Omental fat pad (tissue), 4 donors: Measurements from ENCODE around the gene CPA2. TPM values are rescaled to one million over a fixed set of nuclear protein-coding genes. Genes with fewer than 3 reads are reported as not detected.
A peak's percentile ranks its signal among the peaks of the same experiment; 100 is the strongest.

Experiments
- ATAC-seq: fragments of 150-250 bp; one replicate; pipeline ENCODE4 v1.9.1; 2016; ENCODE audit warnings: mild to moderate bottlenecking, moderate library complexity; ENCODE audit not compliant: low FRiP score
- DNase-seq: peaks from one replicate; pipeline ENCODE4 v3.0.0-alpha.2; 2019; ENCODE audit warnings: low spot score
- CTCF ChIP-seq, 3 donors: fragments of 450-650 bp; IDR thresholded peaks; one replicate each; pipeline ENCODE4 v1.5.1; 2016 to 2017; ENCODE audit warnings: antibody characterized with exemption in 3 of 3, mild to moderate bottlenecking in 3 of 3, moderate library complexity in 2 of 3
- total RNA-seq, 4 donors: library from RNA; depleted of rRNA; stranded (reverse); fragments of >200 nt; gene quantifications; one replicate each; pipeline ENCODE4 v1.1.0, GENCODE V29; 2016

Gene CPA2
- total RNA-seq, 4 donors from 2014 or later = 0.88 TPM; not detected in 3

DNA sequence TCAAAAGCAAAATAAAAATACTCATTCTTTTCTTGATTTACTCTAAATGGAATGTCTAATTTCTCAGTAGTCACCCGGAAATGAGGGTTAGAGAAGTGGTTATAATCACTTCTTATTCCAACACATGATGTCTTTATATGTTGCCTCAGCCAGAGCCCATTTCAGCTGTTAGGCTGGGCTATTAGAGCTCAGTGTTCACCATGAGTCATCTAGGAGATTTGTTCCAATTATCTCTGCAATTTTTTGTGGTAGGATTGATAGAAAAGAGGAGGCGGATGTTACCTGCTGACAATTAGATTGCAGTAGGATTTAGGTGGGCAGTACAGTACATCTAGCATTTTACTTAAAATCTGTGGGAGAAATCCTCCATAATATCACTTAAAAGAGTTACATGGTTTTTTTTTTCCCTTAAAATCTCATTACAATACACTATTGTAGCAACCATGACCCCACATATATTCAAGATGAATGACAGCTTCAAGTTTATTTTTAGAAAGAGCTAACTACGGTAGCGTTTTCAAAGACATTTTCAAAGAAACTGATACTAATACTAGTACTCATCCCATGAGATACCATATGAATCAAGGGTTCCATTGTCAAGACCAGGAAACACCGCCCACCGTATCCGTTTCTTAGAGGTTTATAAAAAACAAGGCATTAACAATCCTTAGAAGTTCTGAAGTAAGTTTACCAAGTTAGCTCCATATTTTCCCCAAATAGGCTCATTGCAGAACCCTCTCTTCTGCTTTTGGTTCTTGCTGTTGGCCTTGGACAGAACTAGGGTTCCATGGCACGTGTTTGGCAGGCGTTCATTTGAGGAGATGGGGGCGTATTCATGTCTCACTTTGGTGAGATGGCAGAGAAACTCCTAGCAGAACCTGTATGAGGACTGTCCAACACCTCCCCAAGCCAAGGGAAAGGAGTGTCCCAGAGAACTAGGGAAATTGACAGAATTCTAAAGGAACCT, 10.4 kb downstream of the CPA2 start:
- TF ChIP-seq CTCF (IDR thresholded peaks at IDR 0.05) = no peak
- ATAC-seq (peak; percentile 73), DNase-seq (no peak)

GRCh38 chr7:130277763-130278643, 11.3 kb downstream of the CPA2 start:
- TF ChIP-seq CTCF (IDR thresholded peaks at IDR 0.05) = peak in 1 of 3 donors; percentile 6
- no peak for ATAC-seq
- DNase-seq = no peak

DNA sequence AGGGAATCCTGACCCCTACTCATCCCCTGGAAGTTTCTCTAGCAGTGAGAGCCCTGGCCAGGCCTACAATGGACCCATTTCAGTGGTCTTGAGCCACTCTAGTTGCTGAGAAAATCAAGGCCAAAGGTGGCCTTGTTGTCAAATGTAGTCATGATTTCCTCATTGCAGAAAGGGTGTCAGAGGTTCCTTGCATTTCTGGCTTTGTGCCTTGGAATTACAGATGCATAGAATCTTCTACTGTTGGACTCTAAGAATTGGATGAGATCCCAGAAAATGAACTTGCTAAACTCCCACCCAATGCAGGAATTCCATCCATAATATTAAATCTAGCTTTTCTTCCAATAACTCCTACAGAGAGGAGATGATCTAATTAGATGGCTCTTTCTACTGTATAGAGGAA, 12.2 kb downstream of the CPA2 start:
- ATAC-seq (no peak), DNase-seq (no peak)
- no peak for TF ChIP-seq CTCF (IDR thresholded peaks at IDR 0.05)

GRCh38 chr7:130279286-130279685, 12.6 kb downstream of the CPA2 start:
- no peak for ATAC-seq
- no peak for TF ChIP-seq CTCF (IDR thresholded peaks at IDR 0.05)
- DNase-seq = no peak

- TF ChIP-seq CTCF (IDR thresholded peaks at IDR 0.05) = no peak
- no peak for DNase-seq
- no peak for ATAC-seq
Observed at GRCh38 chr7:130279906-130280305, 13.2 kb downstream of the CPA2 start.

DNA sequence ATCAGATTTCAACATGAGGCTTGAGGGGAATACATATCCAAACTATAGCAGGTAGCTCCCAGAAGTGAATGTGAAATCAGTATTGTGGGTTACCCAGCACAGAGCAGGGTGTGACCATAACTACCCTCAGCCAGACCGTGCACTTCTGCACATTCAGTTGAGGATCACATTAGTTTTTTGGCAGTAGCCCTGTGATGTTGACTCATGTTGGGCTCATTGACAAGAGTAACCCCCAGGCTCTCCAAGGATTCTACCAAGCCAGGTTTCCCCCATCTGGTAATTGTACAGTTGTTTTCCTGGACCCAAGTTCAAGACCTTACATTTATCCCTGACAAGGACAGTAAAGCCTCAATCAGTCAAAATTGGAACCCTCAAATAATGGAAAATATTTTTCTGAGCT, 14.6 kb downstream of the CPA2 start:
- DNase-seq = no peak
- ATAC-seq = peak; percentile 57
- TF ChIP-seq CTCF (IDR thresholded peaks at IDR 0.05) = no peak
